ENCODE data around the gene EIF4A2. TPM values are rescaled to one million over a fixed set of nuclear protein-coding genes. Genes with fewer than 3 reads are reported as not detected.
A peak's percentile ranks its signal among the peaks of the same experiment; 100 is the strongest.

Gene EIF4A2
- total and polyA plus RNA-seq, 2 of the 13 experiments (the other 11 are each of a cell fraction or from before 2014, with no cell fraction given), result 480 to 596 TPM

DNA sequence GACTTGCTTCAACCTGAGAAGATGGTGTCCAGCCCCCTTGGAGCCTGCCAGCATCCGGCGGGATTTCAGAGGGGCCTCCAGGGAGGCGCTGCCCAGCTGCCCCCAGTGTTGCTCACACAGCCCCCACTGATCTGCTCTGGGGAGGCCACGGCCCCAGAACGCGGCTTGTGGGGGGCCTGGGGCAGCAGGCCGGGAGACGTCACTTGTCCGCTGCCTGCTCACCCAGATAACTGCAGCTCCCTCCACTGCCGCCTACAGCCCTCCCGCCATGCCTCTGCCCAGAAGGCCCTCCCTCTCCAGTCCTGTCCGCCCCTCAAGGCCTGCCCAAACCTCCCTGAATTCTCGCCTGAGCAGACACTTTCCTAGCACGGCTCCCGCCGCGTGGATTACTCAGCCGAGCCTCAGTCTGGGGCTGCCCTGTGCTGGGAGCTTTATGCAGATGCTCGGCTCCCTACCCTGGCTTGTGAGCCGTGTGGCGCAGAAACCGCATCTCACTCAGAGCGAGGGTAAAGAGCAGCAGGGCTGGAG lies 42.0 kb downstream of the EIF4A2 start (continued):
- TF ChIP-seq, protein P1, sequence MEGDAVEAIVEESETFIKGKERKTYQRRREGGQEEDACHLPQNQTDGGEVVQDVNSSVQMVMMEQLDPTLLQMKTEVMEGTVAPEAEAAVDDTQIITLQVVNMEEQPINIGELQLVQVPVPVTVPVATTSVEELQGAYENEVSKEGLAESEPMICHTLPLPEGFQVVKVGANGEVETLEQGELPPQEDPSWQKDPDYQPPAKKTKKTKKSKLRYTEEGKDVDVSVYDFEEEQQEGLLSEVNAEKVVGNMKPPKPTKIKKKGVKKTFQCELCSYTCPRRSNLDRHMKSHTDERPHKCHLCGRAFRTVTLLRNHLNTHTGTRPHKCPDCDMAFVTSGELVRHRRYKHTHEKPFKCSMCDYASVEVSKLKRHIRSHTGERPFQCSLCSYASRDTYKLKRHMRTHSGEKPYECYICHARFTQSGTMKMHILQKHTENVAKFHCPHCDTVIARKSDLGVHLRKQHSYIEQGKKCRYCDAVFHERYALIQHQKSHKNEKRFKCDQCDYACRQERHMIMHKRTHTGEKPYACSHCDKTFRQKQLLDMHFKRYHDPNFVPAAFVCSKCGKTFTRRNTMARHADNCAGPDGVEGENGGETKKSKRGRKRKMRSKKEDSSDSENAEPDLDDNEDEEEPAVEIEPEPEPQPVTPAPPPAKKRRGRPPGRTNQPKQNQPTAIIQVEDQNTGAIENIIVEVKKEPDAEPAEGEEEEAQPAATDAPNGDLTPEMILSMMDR (CRISPR knock-in tag; IDR thresholded peaks at IDR 0.05), result 0 out of 2 replicates have a peak, but pooled peaks have one; percentile 9
- TF ChIP-seq HOXA9 (CRISPR knock-in tag; IDR thresholded peaks at IDR 0.05; ENCODE audit: borderline replicate concordance) (no peak), ZNF317 (CRISPR knock-in tag; IDR thresholded peaks at IDR 0.05) (peak; percentile 27; the same call in 1 of the 2 replicates), GLI4 (CRISPR knock-in tag; IDR thresholded peaks at IDR 0.05; ENCODE audit: borderline replicate concordance) (no peak), CHD2 (IDR thresholded peaks at IDR 0.05; ENCODE audit: low read depth, low read length) (no peak)
- TF ChIP-seq, protein P2, sequence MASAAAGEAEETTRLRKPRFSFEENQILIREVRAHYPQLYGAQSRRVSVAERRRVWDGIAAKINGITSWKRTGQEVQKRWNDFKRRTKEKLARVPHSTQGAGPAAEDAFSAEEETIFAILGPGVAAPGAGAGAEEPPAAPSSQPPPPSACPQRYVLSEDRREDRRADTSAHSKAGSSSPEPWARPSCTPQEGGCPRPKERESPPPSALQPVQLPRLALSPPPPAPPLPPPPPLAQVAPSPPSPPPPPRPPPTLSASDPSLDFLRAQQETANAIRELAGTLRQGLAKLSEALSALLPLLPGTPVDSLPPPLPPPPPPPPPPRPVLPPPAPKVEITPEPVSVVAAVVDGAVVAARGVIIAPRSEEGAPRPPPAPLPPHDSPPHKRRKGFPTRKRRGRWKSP (CRISPR knock-in tag; IDR thresholded peaks at IDR 0.05), result no peak
- TF ChIP-seq, protein P3, sequence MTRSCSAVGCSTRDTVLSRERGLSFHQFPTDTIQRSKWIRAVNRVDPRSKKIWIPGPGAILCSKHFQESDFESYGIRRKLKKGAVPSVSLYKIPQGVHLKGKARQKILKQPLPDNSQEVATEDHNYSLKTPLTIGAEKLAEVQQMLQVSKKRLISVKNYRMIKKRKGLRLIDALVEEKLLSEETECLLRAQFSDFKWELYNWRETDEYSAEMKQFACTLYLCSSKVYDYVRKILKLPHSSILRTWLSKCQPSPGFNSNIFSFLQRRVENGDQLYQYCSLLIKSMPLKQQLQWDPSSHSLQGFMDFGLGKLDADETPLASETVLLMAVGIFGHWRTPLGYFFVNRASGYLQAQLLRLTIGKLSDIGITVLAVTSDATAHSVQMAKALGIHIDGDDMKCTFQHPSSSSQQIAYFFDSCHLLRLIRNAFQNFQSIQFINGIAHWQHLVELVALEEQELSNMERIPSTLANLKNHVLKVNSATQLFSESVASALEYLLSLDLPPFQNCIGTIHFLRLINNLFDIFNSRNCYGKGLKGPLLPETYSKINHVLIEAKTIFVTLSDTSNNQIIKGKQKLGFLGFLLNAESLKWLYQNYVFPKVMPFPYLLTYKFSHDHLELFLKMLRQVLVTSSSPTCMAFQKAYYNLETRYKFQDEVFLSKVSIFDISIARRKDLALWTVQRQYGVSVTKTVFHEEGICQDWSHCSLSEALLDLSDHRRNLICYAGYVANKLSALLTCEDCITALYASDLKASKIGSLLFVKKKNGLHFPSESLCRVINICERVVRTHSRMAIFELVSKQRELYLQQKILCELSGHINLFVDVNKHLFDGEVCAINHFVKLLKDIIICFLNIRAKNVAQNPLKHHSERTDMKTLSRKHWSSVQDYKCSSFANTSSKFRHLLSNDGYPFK (CRISPR knock-in tag; IDR thresholded peaks at IDR 0.05; ENCODE audit: borderline replicate concordance), result no peak
- TF ChIP-seq, protein P4, sequence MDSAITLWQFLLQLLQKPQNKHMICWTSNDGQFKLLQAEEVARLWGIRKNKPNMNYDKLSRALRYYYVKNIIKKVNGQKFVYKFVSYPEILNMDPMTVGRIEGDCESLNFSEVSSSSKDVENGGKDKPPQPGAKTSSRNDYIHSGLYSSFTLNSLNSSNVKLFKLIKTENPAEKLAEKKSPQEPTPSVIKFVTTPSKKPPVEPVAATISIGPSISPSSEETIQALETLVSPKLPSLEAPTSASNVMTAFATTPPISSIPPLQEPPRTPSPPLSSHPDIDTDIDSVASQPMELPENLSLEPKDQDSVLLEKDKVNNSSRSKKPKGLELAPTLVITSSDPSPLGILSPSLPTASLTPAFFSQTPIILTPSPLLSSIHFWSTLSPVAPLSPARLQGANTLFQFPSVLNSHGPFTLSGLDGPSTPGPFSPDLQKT (CRISPR knock-in tag; IDR thresholded peaks at IDR 0.05; ENCODE audit: borderline replicate concordance), result no peak
- TF ChIP-seq, protein P5, sequence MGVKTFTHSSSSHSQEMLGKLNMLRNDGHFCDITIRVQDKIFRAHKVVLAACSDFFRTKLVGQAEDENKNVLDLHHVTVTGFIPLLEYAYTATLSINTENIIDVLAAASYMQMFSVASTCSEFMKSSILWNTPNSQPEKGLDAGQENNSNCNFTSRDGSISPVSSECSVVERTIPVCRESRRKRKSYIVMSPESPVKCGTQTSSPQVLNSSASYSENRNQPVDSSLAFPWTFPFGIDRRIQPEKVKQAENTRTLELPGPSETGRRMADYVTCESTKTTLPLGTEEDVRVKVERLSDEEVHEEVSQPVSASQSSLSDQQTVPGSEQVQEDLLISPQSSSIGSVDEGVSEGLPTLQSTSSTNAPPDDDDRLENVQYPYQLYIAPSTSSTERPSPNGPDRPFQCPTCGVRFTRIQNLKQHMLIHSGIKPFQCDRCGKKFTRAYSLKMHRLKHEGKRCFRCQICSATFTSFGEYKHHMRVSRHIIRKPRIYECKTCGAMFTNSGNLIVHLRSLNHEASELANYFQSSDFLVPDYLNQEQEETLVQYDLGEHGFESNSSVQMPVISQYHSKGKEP (CRISPR knock-in tag; IDR thresholded peaks at IDR 0.05), result no peak
